HG02623 (cell line): ENCODE data around the gene FSTL4.
"Not testable (repeated sequence)": the region's sequence is repeated elsewhere in the genome, so short reads cannot be mapped to it uniquely, and the experiment has no call there.

Experiments used
- ATAC-seq: cut with Tn5 transposase; IDR thresholded peaks from one replicate; pipeline ENCODE4 v1.9.1; 2021; ENCODE audit warnings: moderate library complexity; ENCODE audit not compliant: unreplicated experiment

The FSTL4 gene

GRCh38 chr5:133459474-133460160, 152.7 kb downstream of the FSTL4 start:
- ATAC-seq: no peak

GRCh38 chr5:133458435-133458834, 153.9 kb downstream of the FSTL4 start:
- no peak for ATAC-seq

GRCh38 chr5:133457439-133458355, 154.6 kb downstream of the FSTL4 start:
- no peak for ATAC-seq

- no peak for ATAC-seq
These were observed 155.4 kb downstream of the FSTL4 start for GRCh38 chr5:133456933-133457402.

GRCh38 chr5:133455676-133456075, 156.7 kb downstream of the FSTL4 start:
- ATAC-seq: no peak

- ATAC-seq: no peak
These were observed 157.9 kb downstream of the FSTL4 start for GRCh38 chr5:133454442-133454841.

- ATAC-seq: no peak
These were observed 158.5 kb downstream of the FSTL4 start for GRCh38 chr5:133453831-133454230.

GRCh38 chr5:133453084-133453780, 159.1 kb downstream of the FSTL4 start:
- no peak for ATAC-seq

GRCh38 chr5:133451926-133452325, 160.4 kb downstream of the FSTL4 start:
- ATAC-seq: no peak

GRCh38 chr5:133450286-133450685, 162.1 kb downstream of the FSTL4 start:
- ATAC-seq: no peak

GRCh38 chr5:133449181-133449580, 163.2 kb downstream of the FSTL4 start:
- ATAC-seq: no peak

- no peak for ATAC-seq
These were observed 165.9 kb downstream of the FSTL4 start for GRCh38 chr5:133446440-133446839.

- ATAC-seq: no peak
These were observed 166.6 kb downstream of the FSTL4 start for GRCh38 chr5:133445744-133446143.

- ATAC-seq: not testable (repeated sequence)
These were observed 167.1 kb downstream of the FSTL4 start for GRCh38 chr5:133445204-133445603.

GRCh38 chr5:133444711-133445110, 167.6 kb downstream of the FSTL4 start:
- ATAC-seq: no peak

GRCh38 chr5:133441166-133441815, 171.1 kb downstream of the FSTL4 start:
- no peak for ATAC-seq

GRCh38 chr5:133440467-133441115, 171.8 kb downstream of the FSTL4 start:
- no peak for ATAC-seq

GRCh38 chr5:133439859-133440258, 172.5 kb downstream of the FSTL4 start:
- no peak for ATAC-seq

GRCh38 chr5:133438487-133438886, 173.9 kb downstream of the FSTL4 start:
- ATAC-seq: no peak

- no peak for ATAC-seq
These were observed 178.0 kb downstream of the FSTL4 start for GRCh38 chr5:133434336-133434735.
